ENCODE measurements around the gene SLC26A2.

DNA sequence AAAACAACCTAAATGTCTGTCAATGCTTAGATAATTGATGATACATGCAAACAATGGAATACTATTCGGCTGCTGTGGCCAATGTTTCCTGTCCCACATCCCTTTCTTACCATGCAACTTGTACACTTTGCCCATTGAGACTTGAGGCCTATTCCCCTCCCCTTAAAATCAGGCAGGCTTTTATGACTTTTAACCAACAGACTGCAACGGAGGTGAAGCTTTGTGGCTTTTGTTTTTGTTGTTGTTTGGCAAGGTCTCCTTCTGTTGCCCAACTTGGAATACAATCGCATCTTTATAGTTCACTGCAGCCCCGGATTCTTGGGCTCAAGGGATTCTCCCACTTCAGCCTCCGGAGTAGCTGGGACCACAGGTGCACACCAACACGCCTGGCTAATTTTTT, 5.8 kb upstream of the SLC26A2 start:
- TF ChIP-seq, protein P1, sequence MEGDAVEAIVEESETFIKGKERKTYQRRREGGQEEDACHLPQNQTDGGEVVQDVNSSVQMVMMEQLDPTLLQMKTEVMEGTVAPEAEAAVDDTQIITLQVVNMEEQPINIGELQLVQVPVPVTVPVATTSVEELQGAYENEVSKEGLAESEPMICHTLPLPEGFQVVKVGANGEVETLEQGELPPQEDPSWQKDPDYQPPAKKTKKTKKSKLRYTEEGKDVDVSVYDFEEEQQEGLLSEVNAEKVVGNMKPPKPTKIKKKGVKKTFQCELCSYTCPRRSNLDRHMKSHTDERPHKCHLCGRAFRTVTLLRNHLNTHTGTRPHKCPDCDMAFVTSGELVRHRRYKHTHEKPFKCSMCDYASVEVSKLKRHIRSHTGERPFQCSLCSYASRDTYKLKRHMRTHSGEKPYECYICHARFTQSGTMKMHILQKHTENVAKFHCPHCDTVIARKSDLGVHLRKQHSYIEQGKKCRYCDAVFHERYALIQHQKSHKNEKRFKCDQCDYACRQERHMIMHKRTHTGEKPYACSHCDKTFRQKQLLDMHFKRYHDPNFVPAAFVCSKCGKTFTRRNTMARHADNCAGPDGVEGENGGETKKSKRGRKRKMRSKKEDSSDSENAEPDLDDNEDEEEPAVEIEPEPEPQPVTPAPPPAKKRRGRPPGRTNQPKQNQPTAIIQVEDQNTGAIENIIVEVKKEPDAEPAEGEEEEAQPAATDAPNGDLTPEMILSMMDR (IDR thresholded peaks at IDR 0.05) = no peak
- TF ChIP-seq POLR2A (IDR thresholded peaks at IDR 0.05) = no peak

All from sigmoid colon (tissue), 3 donors.